H1 (cell line): ENCODE results near the gene SDF2L1. TPM values are rescaled to one million over a fixed set of nuclear protein-coding genes. Genes with fewer than 3 reads are reported as not detected.
"Not testable (repeated sequence)": the region's sequence is repeated elsewhere in the genome, so short reads cannot be mapped to it uniquely, and the experiment has no call there.

Experiments
- CTCF ChIA-PET: fragments of 300-600 bp; sonication (Branson Sonifier 250); formaldehyde crosslinking; loops from one replicate; lab custom pipeline; 2021; ENCODE audit not compliant: partially characterized antibody; lab: Charles Lee
- POLR2A ChIA-PET: fragments of 300-600 bp; sonication (Branson Sonifier 250); formaldehyde crosslinking; loops from one replicate; lab custom pipeline; 2021; ENCODE audit warnings: inconsistent platforms; ENCODE audit not compliant: partially characterized antibody; lab: Charles Lee
- DNase-seq, 2 experiments: peaks; one replicate each; pipeline versions ENCODE4 v3.0.0 to v3.0.0-alpha.2; 2010 to 2022; ENCODE audit warnings: low spot score in 2 of 2, low read depth in 1 of 2, mixed read lengths in 1 of 2
- FAIRE-seq: peaks from 2 replicates; lab custom pipeline; 2011; peaks lifted over from hg19 to GRCh38; lab: Jason Lieb, UNC
- H2AFZ ChIP-seq: 2 replicates; pipeline ENCODE4 v1.8.1; 2012; ENCODE audit warnings: low read length, inconsistent platforms
- H2AK5ac ChIP-seq: 2 replicates; pipeline ENCODE4 v1.6.1; 2013; ENCODE audit warnings: low read depth, low read length
- H2BK120ac ChIP-seq: replicated peaks from 2 replicates; pipeline ENCODE3; 2013; ENCODE audit warnings: low read depth, low read length, inconsistent platforms
- H2BK12ac ChIP-seq: 2 replicates; pipeline ENCODE4 v1.6.1; 2013; ENCODE audit warnings: low read depth, low read length
- H2BK15ac ChIP-seq: 2 replicates; pipeline ENCODE4 v1.6.1; 2013; ENCODE audit warnings: low read length
- H2BK20ac ChIP-seq: 2 replicates; pipeline ENCODE4 v1.6.1; 2013; ENCODE audit warnings: low read length
- H2BK5ac ChIP-seq: 2 replicates; pipeline ENCODE4 v1.6.1; 2013; ENCODE audit warnings: low read depth, low read length
- H3K14ac ChIP-seq: 2 replicates; pipeline ENCODE4 v1.6.1; 2013; ENCODE audit warnings: inconsistent platforms; ENCODE audit not compliant: insufficient read length
- H3K18ac ChIP-seq: 2 replicates; pipeline ENCODE4 v1.6.1; 2013; ENCODE audit warnings: low read length; ENCODE audit errors: extremely low read depth
- H3K23ac ChIP-seq: 2 replicates; pipeline ENCODE4 v1.6.1; 2013; ENCODE audit warnings: inconsistent platforms; ENCODE audit not compliant: insufficient read length
- H3K23me2 ChIP-seq: 2 replicates; pipeline ENCODE4 v1.6.1; 2013; ENCODE audit warnings: low read depth, low read length
- H3K27ac ChIP-seq: 2 replicates; pipeline ENCODE4 v1.6.1; 2011; ENCODE audit warnings: low read depth, low read length, inconsistent platforms
- H3K27me3 ChIP-seq, 4 experiments: replicated peaks in 1 of 4; 1 replicate in 1 of 4; 2 replicates in 3 of 4; pipeline versions ENCODE4 v1.6.1 to v1.8.1; 2011 to 2013; ENCODE audit warnings: low read length in 3 of 4, mild to moderate bottlenecking in 3 of 4, inconsistent platforms in 2 of 4, mixed read lengths in 2 of 4, moderate library complexity in 1 of 4; ENCODE audit not compliant: control insufficient read depth in 3 of 4, insufficient read depth in 3 of 4; ENCODE audit errors: extremely low read depth in 1 of 4
- H3K36me3 ChIP-seq, 4 experiments: 2 replicates each; pipeline versions ENCODE4 v1.6.1 to v1.8.1; 2011 to 2013; ENCODE audit warnings: mild to moderate bottlenecking in 4 of 4, low read length in 3 of 4, moderate library complexity in 2 of 4, control low read depth in 1 of 4, inconsistent platforms in 1 of 4; ENCODE audit not compliant: insufficient read depth in 4 of 4, control insufficient read depth in 2 of 4
- H3K4ac ChIP-seq: replicated peaks from 2 replicates; pipeline ENCODE3; 2013; ENCODE audit warnings: low read length, low read depth, mixed read lengths, inconsistent platforms; ENCODE audit not compliant: insufficient read length
- H3K4me1 ChIP-seq, 4 experiments: replicated peaks in 1 of 4; 1 replicate in 1 of 4; 2 replicates in 3 of 4; pipeline versions ENCODE4 v1.6.1 to v1.8.1; 2011 to 2013; ENCODE audit warnings: low read length in 3 of 4, inconsistent platforms in 2 of 4, mixed read lengths in 1 of 4; ENCODE audit not compliant: insufficient read depth in 4 of 4, control insufficient read depth in 3 of 4
- H3K4me2 ChIP-seq, 2 experiments: 2 replicates each; pipeline versions ENCODE4 v1.6.1 to v1.8.1; 2011 to 2013; ENCODE audit warnings: low read depth in 2 of 2, low read length in 2 of 2, control low read depth in 1 of 2, inconsistent platforms in 1 of 2, mild to moderate bottlenecking in 1 of 2; ENCODE audit not compliant: insufficient read depth in 1 of 2
- H3K4me3 ChIP-seq, 4 experiments: fragments of 200-600, 300-600 bp in 1 of 4; sonication (generic), shearing (Covaris generic), sonication (Bioruptor Twin) in 1 of 4; 2 replicates each; pipeline versions ENCODE4 v1.5.1 to v1.8.1; 2011 to 2016; ENCODE audit warnings: low read length in 4 of 4, low read depth in 3 of 4, control low read depth in 2 of 4, inconsistent platforms in 2 of 4, mild to moderate bottlenecking in 2 of 4, mixed read lengths in 1 of 4, moderate library complexity in 1 of 4; ENCODE audit not compliant: insufficient read depth in 2 of 4; ENCODE audit errors: extremely low read depth in 1 of 4
- H3K56ac ChIP-seq: replicated peaks from 2 replicates; pipeline ENCODE3; 2013; ENCODE audit warnings: low read depth, mild to moderate bottlenecking, mixed read lengths, low read length, inconsistent platforms; ENCODE audit not compliant: insufficient read length
- H3K79me1 ChIP-seq: 2 replicates; pipeline ENCODE4 v1.6.1; 2013; ENCODE audit warnings: low read depth, low read length, control low read depth
- H3K79me2 ChIP-seq, 2 experiments: 2 replicates each; pipeline versions ENCODE4 v1.6.1 to v1.8.1; 2012 to 2013; ENCODE audit warnings: low read length in 2 of 2, mild to moderate bottlenecking in 2 of 2, inconsistent platforms in 1 of 2; ENCODE audit not compliant: insufficient read depth in 2 of 2, control insufficient read depth in 1 of 2
- H3K9ac ChIP-seq, 4 experiments: replicated peaks in 1 of 4; 1 replicate in 1 of 4; 2 replicates in 3 of 4; pipeline versions ENCODE4 v1.6.1 to v1.8.1; 2011 to 2013; ENCODE audit warnings: low read depth in 3 of 4, low read length in 3 of 4, control low read depth in 2 of 4, mild to moderate bottlenecking in 2 of 4, moderate library complexity in 2 of 4, inconsistent platforms in 1 of 4; ENCODE audit errors: extremely low read depth in 1 of 4
- H3K9me3 ChIP-seq, 2 experiments: 2 replicates each; pipeline versions ENCODE4 v1.6.1 to v1.8.1; 2012 to 2013; ENCODE audit warnings: mild to moderate bottlenecking in 2 of 2, moderate library complexity in 2 of 2, control low read depth in 1 of 2, inconsistent platforms in 1 of 2, low read depth in 1 of 2, low read length in 1 of 2, mixed read lengths in 1 of 2; ENCODE audit not compliant: insufficient read depth in 2 of 2
- H4K20me1 ChIP-seq, 2 experiments: replicated peaks in 1 of 2; 2 replicates each; pipeline versions ENCODE3 to v1.8.1; 2011 to 2013; ENCODE audit warnings: inconsistent platforms in 2 of 2, low read length in 2 of 2, mild to moderate bottlenecking in 1 of 2; ENCODE audit not compliant: insufficient read depth in 2 of 2, control insufficient read depth in 1 of 2
- H4K5ac ChIP-seq: 2 replicates; pipeline ENCODE4 v1.6.1; 2013; ENCODE audit warnings: low read length, low read depth, mixed read lengths, inconsistent platforms; ENCODE audit not compliant: insufficient read length
- H4K8ac ChIP-seq: 2 replicates; pipeline ENCODE4 v1.8.0; 2013; ENCODE audit warnings: mild to moderate bottlenecking, moderate library complexity, low read length, inconsistent platforms; ENCODE audit not compliant: insufficient read depth; ENCODE audit errors: extremely low read depth
- H4K91ac ChIP-seq: replicated peaks from 2 replicates; pipeline ENCODE3; 2013; ENCODE audit warnings: low read length, mixed read lengths, inconsistent platforms; ENCODE audit not compliant: insufficient read length
- WGBS, 2 experiments: shearing (Covaris generic) in 1 of 2; methylation state at CpG; one replicate each; pipeline versions ENCODE4 v1.1.6 to v1.1.7; 2013 to 2015; ENCODE audit warnings: low lambda C conversion rate in 2 of 2, mixed read lengths in 2 of 2, inconsistent platforms in 1 of 2, low coverage in 1 of 2, missing lambda C conversion rate in 1 of 2; ENCODE audit not compliant: insufficient replicate concordance in 2 of 2, insufficient coverage in 1 of 2, insufficient read length in 1 of 2; ENCODE audit errors: extremely low coverage in 1 of 2, missing lambda C conversion rate in 1 of 2; 5-methylcytosine and 5-hydroxymethylcytosine counted together
- polyA plus RNA-seq, 7 experiments: library from polyadenylated mRNA; depleted of rRNA in 3 of 7; stranded (reverse) in 5 of 7; unstranded in 2 of 7; fragments of >200 nt in 5 of 7; fragments of 200-250 nt in 2 of 7; gene quantifications; 1 replicate in 5 of 7; 2 replicates in 1 of 7; 4 replicates in 1 of 7; pipeline versions ENCODE4 v1.2.1 to v1.2.3, GENCODE V29; 2011 to 2013; ENCODE audit warnings: missing spikeins in 2 of 7, mixed read lengths in 2 of 7
- total RNA-seq: library from RNA; stranded (reverse); fragmentation: NEBNext Ultra II Directional; extraction: Animal tissue kit (Norgen Biotek cat#: 25700); gene quantifications from 2 replicates; pipeline ENCODE4 v1.2.1, GENCODE V29; 2021

SDF2L1 gene
- total and polyA plus RNA-seq, 2 of the 8 experiments (the other 6 are each of a cell fraction or from before 2014, with no cell fraction given) = 51.1 to 59.6 TPM

- POLR2A ChIA-PET = not testable (repeated sequence)
Observed at GRCh38 chr22:21609556-21610157, 32.4 kb upstream of the SDF2L1 start.

More at GRCh38 chr22:21609556-21610157, 32.4 kb upstream of the SDF2L1 start:
- not testable (repeated sequence) for H3K4me1 ChIP-seq, H3K4me3 ChIP-seq, H3K23me2 ChIP-seq, DNase-seq, H3K4me2 ChIP-seq, H2AFZ ChIP-seq, H4K91ac ChIP-seq, H4K8ac ChIP-seq, H3K27ac ChIP-seq, H2BK120ac ChIP-seq, H2BK12ac ChIP-seq, H3K14ac ChIP-seq, H2BK20ac ChIP-seq, H4K5ac ChIP-seq, H2BK5ac ChIP-seq, H3K4ac ChIP-seq, FAIRE-seq, H2BK15ac ChIP-seq, H3K9ac ChIP-seq, H3K9me3 ChIP-seq, H3K18ac ChIP-seq, H3K56ac ChIP-seq, H3K27me3 ChIP-seq, H3K23ac ChIP-seq, H2AK5ac ChIP-seq
- peaks cover 17 to 31% of the 10 kb centered on the region in 2 experiments for H4K20me1 ChIP-seq
- peaks cover 6 to 26% (median 12%) of the 10 kb centered on the region in 4 experiments; a peak in 7 of 8 replicates for H3K36me3 ChIP-seq
- WGBS, 2 experiments = 92% methylated on average over 10 of the region's 11 CpGs; no CpG with 5 or more reads in 1 of the 2 experiments
- CTCF ChIA-PET = interaction anchor here (1.1 to 6.6 kb wide), 6 partner anchors 11 to 37 kb away, joined by 3 to 35 read pairs (median 8); partner anchors contain the start of gene YDJC
- peaks cover 17% of the 10 kb centered on the region for H3K79me1 ChIP-seq
- H3K79me2 ChIP-seq = peaks cover 6 to 62% of the 10 kb centered on the region in 2 experiments
